ENCODE results near the gene FAM204A.

FAM204A gene

DNA sequence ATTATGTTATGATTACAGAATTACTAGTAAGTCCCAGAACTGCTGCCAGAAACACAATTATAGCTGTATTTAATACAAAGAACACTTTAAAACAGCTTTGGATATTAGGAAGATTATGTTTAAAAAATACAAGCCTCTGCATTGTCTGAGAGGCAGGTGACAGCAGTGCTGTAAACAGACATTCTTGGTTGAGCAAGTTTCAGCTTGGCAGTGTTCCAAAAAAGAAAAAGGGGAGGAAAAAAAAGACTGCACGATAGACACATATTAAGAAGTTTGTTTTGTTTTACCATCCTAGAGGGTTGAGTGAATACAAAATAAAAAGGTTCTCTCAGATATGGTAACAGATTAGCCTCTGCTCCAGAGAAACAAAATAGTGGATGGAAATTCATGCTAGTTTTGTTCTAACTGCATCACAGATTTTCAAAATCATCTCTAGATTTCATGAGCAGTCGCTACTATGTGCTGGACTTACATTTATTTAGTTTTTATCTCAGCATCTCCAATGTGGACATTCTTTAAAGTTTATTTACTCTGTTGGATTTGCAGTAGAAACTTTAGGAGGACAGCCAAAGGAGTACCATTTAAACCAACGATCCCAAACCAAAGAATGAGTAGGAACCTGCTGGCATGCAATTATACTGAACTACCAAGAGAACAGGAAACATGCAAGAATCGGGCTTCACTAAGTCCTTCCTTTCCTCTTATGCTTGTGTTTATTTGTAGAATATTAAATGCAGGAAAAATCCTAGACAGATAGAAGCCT is 9.0 kb downstream of the FAM204A start:
- Histone ChIP-seq H3K27ac (no peak overlapping the region), H3K4me3 (no peak overlapping the region)

DNA sequence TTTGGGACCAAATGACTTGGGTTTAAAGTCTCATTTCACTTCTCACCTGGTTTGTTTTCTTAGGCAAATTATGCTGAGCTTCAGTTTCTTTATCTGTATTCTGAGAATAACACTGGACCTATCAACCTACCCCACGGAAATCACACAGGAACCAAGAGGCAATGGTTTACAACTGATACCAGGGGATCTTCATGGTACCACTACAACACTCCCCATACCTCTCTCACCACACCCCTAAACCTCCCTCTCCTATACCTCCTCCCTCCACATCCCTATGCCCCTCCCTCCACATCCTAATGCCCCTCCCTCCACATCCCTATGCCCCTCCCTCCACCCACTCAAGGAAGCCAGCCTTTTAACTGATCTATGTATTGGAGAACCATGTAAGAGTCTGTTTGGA is 9.9 kb downstream of the FAM204A start:
- Histone ChIP-seq H3K27ac (no peak overlapping the region), H3K4me3 (no peak overlapping the region)

DNA sequence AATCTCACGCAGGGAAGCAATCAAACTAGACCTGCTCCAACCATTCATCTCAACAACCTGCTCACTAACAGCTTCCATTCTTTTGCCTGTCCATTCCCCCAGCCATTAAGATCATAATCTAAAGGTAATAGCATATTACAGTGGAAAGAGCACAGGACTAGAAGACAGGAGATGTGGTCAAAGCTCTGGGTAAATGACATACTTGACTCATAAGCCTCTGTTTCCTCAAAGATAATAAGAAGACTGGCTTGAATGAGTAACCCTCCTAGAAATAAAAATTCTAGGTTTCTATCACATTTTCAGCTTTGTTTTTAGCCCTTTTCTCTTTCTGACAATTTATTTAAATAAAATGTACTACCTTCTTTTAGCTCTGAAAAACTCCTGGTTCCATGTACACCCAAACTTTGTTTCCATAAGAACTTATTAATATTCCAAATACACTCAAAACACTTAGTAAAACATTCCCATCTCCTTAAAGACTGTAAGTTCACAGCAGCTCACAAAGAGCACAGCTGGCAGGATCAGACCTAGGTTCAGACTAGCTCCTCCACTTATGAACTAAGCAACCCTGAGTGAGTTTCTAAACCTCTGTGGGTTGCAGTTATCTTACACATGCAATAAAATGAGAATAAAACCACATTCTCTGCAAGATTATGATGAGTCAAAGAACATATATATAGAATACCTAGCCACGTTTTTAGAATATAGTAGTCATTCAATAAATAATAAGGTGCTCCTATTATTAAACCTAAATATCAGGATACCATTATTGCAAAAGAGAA is 11.6 kb downstream of the FAM204A start:
- H3K4me3 ChIP-seq, result no peak overlapping the region

DNA sequence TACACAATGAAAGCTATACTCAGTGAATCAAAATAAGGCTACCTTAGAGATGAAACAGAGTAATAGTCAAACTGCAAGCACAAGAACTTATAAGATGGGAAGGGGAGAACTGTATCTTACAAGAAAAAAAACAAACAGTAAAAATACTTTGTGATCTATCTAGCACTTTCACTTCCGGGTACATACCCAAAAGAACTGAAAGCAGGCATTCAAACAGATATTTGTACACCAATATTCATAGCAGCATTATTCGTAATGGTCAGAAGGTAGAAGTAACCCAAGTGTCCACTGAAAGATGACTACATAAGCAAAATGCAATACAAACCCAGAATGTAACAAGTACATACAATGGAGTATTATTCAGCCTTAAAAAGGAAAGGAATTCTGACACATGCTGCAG is 18.0 kb downstream of the FAM204A start:
- Histone ChIP-seq H3K27ac (no peak overlapping the region), H3K4me3 (no peak overlapping the region)

More for the DNA sequence above, 11.6 kb downstream of the FAM204A start:
- H3K27ac ChIP-seq, result no peak overlapping the region

DNA sequence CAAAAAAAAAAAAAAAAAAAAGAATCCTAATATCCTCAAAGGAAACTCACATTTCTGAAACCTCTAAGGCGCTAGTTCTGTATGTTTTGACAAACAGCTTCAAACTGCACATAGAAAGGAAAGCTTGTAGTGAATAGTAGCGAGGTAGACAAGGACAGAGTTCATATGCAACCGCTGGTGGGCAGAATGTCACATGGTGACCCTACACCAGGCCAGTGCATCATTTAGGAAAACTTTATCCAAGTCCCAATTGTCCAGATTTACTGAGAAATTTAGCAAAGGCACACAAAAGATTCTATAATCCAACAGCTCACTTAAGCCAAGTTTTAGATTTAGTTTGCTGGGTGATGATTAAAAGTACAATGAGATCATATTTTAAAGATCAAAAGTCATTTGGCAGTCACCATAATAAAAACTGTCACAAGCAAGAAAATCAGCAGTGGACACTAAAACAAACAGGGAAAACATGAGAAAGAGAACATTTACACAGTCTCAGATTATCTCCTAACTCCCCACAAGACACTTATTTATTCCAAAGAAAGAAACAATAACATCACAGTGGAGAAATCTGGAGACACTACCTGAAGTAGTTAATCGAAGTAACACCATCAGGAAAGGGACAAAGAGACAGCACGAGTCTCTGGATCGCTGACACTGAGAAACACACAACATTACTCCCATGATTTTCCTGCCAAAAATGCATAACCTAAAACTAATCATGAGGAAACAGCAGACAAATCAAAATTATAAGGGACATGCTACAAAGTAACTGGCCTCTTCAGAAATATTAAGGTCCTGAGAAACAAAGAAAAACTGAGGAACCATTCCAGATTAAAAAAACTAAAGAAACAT is 20.2 kb downstream of the FAM204A start:
- H3K27ac ChIP-seq, result peak overlapping the region in 5 of 21 experiments; percentile 13 to 46 (median 29)

DNA sequence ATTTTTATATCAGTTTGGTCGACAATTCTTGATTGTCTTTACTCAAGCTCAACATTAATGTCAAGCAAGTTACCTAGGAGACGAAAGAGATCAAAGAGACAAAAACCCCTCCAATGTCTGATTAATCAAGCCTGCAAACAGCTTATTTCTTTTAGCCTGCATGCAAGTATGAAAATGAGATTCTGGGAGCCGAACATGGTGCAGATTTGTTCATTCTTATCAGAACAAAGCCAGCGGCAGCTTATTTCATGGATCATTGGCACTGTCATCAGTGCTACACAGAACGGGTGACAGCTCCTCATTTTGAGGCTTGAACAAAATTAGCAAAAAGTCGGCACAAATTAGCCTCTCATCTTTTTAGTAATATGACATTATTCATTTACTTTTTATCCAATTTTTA is 26.5 kb downstream of the FAM204A start:
- Histone ChIP-seq H3K4me3 (no peak overlapping the region), H3K27ac (no peak overlapping the region)

More for the DNA sequence above, 20.2 kb downstream of the FAM204A start:
- H3K4me3 ChIP-seq, result no peak overlapping the region

DNA sequence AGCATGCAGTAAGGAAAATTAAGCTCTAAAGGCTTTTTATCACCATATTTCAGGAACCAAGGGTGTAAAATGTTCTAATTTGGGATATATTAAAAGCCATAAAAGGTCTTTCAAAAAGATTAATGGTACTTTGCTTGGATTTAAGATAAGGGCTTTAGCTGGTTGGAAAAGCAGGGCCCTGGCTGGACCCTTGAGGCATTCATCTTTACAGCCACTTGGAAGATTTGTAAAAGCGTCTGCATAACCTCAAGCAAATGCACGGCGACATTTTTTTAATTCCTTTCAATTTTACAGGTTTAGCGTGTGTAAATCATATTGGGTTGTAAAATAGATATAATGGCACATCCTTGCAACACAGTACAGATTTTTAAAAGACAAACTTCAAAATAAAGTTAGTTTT is 27.2 kb downstream of the FAM204A start:
- H3K4me3 ChIP-seq, result no peak overlapping the region
- no peak overlapping the region for H3K27ac ChIP-seq

DNA sequence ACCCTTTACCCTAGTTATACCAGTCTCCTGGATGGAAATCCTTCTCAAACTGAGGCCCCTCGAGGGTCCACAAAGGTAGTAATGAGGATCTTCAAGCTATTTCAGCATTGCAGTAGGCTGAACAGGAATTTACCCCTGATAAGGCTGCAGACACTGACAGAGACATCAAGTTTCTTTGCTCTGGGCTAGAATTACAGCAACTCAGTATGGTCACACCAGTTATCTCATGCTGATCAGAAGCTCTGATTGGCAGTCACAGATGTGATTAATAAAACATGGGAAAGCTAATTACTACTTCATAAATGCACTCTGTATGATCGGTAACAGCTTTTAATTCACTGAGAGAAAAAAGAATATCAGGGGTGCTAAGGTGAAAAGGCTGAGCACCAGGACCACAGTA is 30.6 kb downstream of the FAM204A start:
- peak overlapping the region in 2 of 21 experiments; percentile 9 to 29 for H3K27ac ChIP-seq
- no peak overlapping the region for H3K4me3 ChIP-seq

DNA sequence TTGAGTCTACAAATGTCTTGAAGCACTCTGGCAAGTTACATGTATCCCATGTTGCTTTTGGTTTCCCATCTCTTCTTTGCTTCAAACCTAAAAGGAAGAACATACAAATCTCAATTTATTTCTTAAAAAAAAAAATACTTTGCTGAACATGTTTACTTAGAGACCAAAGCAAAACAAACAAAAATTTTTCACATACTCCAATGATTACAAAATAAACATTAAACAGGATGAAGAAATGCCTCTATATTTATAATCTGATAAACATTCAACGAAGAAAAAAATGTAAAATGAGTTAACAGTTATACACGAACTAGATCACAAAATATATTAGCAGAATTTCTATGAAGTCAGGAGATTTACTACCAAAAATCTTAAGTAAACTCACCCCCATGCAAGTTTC is 31.3 kb downstream of the FAM204A start:
- peak overlapping the region in 1 of 21 experiments; percentile 29 for H3K27ac ChIP-seq
- no peak overlapping the region for H3K4me3 ChIP-seq

DNA sequence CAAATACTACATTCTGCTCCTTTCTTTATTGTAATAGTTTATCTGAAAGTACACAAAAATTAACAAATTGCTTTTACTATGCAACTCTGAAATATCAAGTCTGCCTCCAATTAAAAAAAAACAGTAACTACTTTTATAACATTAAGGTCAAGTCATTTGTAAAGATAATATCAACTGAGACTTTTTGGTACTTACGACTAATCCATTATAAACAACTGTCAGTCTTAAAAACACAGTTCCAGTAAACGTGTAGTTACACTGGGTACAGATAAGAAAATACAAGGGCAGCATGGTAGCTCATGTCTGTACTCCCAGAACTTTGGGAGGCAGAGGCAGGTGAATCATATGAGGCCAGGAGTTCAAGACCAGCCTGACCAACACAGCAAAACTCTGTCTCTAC is 32.2 kb downstream of the FAM204A start:
- Histone ChIP-seq H3K27ac (peak overlapping the region in 1 of 21 experiments; percentile 16), H3K4me3 (no peak overlapping the region)

DNA sequence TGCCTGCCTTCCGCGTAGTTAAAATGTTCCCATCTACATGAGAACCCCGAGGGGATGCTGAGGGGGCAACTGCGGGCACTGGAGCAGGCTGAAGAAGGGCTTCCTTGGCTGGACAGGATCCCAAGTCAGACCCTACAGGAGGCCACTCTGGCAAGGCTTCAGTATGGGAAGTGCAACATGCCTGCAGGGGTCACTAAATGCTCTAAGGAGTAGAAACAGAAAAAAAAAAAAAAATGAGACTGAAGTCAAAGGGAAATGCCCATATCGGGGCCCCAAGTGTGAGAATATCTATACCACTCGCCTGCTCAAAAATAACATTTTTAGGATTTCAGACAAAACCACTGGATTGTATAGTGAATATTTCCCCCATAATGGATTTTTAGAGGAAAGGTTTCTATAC is 33.5 kb downstream of the FAM204A start:
- H3K27ac ChIP-seq, result peak overlapping the region in 1 of 21 experiments; percentile 39
- no peak overlapping the region for H3K4me3 ChIP-seq

DNA sequence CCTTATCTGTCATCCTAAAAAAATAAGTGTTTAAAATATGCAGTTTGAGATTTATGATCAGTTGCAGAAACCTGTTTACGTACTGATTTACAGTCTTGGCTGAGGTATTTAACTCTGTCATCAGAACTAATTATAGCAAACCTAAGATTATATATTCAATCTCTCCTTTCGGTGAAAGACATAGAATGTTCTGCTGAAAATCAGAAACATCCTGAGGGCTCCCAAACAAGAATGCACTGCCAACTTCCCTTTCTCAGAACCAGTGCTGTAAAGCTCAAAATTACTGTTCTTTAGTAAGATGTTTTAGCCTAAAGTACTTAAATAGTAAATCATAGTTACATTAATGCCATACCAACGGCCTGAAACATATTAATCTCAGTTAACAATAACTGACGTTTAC is 34.3 kb downstream of the FAM204A start:
- H3K4me3 ChIP-seq, result no peak overlapping the region
- H3K27ac ChIP-seq, result no peak overlapping the region

DNA sequence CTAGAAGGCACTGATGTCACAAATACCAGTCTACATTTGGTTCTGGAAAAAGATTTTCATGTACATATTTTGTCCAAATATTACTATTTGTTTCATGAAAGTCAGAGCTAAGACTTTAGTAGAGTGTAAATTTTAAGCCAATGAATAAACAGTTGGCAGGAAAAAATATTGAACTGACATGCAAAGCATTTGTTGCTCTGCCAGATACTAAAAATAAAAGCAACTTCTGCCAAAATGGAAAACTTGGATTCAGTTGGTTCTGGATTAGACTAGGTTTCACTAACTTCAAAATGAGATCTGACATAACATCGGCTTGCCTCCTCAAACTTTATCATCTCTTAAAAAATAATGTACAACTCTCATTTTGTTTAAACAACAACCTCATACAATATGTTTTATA is 34.9 kb downstream of the FAM204A start:
- no peak overlapping the region for H3K27ac ChIP-seq
- H3K4me3 ChIP-seq, result no peak overlapping the region

DNA sequence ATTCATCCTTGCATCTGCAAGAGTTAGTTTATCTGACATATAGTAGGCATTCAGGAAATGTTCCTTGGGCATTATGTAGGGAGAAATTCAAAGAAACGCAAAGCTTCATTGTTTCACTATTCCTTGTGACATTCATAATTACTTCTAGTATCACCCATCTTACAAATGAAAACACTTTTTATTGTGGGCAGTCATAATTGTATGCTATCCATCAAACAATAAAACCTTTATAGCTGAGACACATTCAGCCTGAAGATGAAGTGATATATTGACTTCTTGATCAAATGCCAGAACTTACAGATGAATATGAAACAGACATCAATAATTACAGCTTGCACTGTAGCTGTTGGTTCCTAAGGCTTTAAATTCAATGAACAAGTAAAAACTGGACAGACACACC is 36.4 kb downstream of the FAM204A start:
- Histone ChIP-seq H3K27ac (no peak overlapping the region), H3K4me3 (no peak overlapping the region)

DNA sequence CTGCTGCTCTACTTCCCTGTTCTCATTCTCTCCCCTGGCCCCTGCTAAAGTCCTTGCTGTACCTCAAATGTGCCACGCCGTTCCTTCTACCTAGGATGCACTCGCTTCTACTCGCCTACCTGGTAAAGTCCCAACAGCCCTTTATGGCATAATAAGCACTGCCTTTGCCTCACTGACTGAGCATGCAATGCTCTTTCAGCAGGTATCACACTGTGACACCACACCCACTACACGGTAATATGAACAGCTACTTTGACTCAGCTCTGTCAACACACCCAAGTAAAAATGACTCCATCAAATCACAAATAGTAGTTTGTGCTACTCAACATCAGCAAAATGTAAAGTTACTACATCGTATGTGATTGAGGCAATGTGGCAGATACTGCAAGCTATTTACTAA is 37.6 kb downstream of the FAM204A start:
- Histone ChIP-seq H3K4me3 (no peak overlapping the region), H3K27ac (no peak overlapping the region)

DNA sequence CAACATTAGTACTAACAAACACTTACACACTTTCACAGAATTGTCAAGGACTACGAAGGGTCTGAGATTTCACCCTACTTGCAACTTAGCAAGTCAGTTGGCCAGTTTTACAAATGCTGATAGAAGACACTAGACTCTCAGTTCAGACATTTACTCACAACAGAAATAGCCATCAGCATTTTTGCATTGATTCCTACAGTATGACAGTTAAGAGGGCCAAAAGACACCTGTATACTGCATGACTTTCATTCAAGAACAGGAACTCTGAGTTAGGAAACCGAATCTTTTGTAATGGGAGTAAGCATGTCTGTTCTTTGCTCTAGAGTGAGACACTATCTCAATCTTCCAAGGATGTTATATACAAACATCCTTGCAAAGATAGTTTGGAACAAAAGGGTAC is 40.9 kb downstream of the FAM204A start:
- no peak overlapping the region for H3K4me3 ChIP-seq
- H3K27ac ChIP-seq, result no peak overlapping the region

DNA sequence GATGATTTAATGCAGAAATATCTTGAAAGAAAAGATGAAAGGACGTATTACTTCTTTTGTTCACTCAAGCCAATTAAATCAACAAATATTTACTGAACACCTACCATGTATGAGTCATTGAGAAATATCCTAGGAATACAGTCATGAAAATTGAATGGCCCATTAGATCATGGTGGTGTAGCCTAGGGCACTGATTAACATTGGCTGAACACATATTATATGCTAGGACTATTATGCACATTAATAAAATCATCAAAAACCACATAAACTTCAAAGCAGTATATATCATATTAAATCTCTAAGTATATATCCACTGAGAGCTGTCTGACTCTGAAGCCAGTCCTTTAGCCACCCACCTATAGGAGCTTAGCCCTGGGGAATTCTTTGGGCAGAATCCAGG is 41.8 kb downstream of the FAM204A start:
- H3K27ac ChIP-seq, result no peak overlapping the region
- no peak overlapping the region for H3K4me3 ChIP-seq

DNA sequence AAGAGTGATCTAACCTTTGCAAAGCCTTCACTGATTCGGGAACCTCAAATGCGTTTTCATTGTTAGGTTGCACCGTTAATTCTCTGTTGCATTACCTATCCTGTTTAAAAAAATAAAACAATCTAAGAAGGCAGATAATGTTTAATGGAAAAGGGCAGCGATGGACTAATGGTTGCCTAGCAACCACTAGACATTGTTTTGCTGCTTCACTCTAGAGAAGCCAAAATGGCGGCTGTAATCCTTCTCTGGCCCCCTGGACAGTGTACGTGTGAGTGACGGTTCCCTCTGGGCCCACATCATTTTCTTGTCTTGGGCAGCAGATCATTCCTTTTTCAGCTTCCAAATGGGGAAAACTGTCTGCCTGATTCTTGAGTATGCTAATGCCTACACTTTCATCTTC is 43.3 kb downstream of the FAM204A start:
- no peak overlapping the region for H3K27ac ChIP-seq
- H3K4me3 ChIP-seq, result no peak overlapping the region

DNA sequence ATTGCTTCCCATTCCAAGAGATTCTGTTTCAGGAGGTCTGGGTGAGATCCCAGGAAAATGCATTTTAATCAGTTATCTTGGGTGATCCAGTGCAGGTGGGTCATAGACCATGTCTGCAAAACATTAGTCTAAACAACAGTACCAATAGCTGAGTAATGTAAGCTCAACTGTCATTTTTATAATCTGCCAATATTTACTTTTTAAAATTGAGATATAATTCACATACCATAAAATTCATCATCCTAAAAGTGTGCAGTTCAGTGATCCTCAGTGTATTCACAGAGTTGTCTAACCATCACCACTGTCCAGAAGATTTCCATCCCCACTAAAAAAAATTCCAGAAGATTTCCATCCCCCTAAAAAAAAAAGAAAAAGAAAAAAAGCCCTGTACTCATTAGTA is 51.0 kb downstream of the FAM204A start:
- Histone ChIP-seq H3K27ac (no peak overlapping the region), H3K4me3 (no peak overlapping the region)

DNA sequence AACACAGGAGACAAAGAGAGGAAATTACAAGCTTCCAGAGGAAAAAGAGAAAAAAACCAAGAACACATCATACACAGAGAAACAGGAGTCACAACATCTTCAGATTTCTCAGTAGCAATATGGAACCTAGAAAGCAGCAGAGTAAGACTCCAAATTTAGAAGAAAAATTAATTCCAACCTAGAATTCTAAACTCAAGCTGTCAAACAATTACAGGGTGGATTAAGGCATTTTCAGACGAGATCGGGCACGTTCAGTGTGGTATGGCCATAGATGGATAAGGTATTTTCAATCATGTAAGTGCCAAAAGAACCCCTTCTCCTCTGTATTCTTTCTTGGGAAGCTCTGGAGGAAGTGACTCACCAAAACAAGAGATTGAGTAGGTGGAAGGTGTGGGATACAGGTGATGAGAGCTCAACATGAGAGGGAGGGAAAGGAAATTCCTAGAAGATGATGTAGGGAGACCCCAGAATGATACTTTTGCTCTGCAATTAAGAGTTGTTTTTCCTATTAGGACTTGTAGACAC is 51.6 kb downstream of the FAM204A start:
- H3K27ac ChIP-seq, result no peak overlapping the region

More for the DNA sequence above, 51.6 kb downstream of the FAM204A start:
- no peak overlapping the region for H3K4me3 ChIP-seq
